ENCODE results near the gene PRDM16. TPM values are rescaled to one million over a fixed set of nuclear protein-coding genes. Genes with fewer than 3 reads are reported as not detected.

Gene PRDM16
- total and polyA plus RNA-seq, 2 of the 13 experiments (the other 11 are each of a cell fraction or from before 2014, with no cell fraction given): 0.15 to 0.81 TPM

- no peak for TF ChIP-seq ZBTB39 (CRISPR knock-in tag; IDR thresholded peaks at IDR 0.05)
- no peak for TF ChIP-seq ZNF619 (CRISPR knock-in tag; IDR thresholded peaks at IDR 0.05)
These were observed 235.7 kb downstream of the PRDM16 start (continued) for GRCh38 chr1:3304692-3305091.

GRCh38 chr1:3305156-3305555 lies 236.2 kb downstream of the PRDM16 start:
- Histone ChIP-seq H3K27me3 (ENCODE audit: control insufficient read depth in 1 of 2, insufficient read depth in 2 of 2, low read length in 2 of 2) (no peaks in the 10 kb centered on the region), H3K79me2 (ENCODE audit: insufficient read depth, low read length) (no peaks in the 10 kb centered on the region), H3K4me3 (replicated peaks in 1 of 3; ENCODE audit: insufficient read depth in 1 of 3, low read depth in 2 of 3, low read length in 3 of 3) (no peak overlapping the region), H3K36me3 (replicated peaks in 1 of 2; ENCODE audit: control insufficient read depth in 1 of 2, insufficient read depth in 2 of 2, low read length in 2 of 2) (no peaks in the 10 kb centered on the region), H3K27ac (ENCODE audit: extremely low read length, insufficient read depth, low read length) (no peak overlapping the region), H3K9ac (ENCODE audit: insufficient read depth, low read depth, low read length) (no peak overlapping the region), H3K4me1 (ENCODE audit: insufficient read depth, low read length) (no peaks in the 10 kb centered on the region), H3K4me2 (ENCODE audit: low read depth, low read length) (no peak overlapping the region), H3K9me3 (ENCODE audit: low read length) (no peaks in the 10 kb centered on the region), H4K20me1 (ENCODE audit: insufficient read depth, low read length) (no peaks in the 10 kb centered on the region), H2AFZ (ENCODE audit: low read length) (no peak overlapping the region)
- in situ Hi-C loops (cut with HindIII; ENCODE audit: extremely low pct_ligation_motif_present, low pct_unique_long_range_greater_than_20kb) (no loop called here), intact Hi-C loops (cut with micrococcal nuclease; ENCODE audit: unreplicated experiment) (no loop called here)
- 87% methylated on average over 3 of the region's 13 CpGs for WGBS (ENCODE audit: low lambda C conversion rate)
- BruUV-seq (replicated peaks): no TSS peak
- no peak for TF ChIP-seq ZNF75D (CRISPR knock-in tag; IDR thresholded peaks at IDR 0.05; ENCODE audit: borderline replicate concordance)
- TF ChIP-seq PCBP1 (IDR thresholded peaks at IDR 0.05; ENCODE audit: borderline replicate concordance, low read depth, low read length): no peak
- no peak for TF ChIP-seq ZNF274 (CRISPR knock-in tag; IDR thresholded peaks at IDR 0.05)
- no peak for TF ChIP-seq ZBTB10 (CRISPR knock-in tag; IDR thresholded peaks at IDR 0.05; ENCODE audit: borderline replicate concordance)
- TF ChIP-seq MYNN (CRISPR knock-in tag; IDR thresholded peaks at IDR 0.05; ENCODE audit: low read depth): no peak
- TF ChIP-seq ZNF446 (CRISPR knock-in tag; IDR thresholded peaks at IDR 0.05): no peak
- no peak for TF ChIP-seq REPIN1 (CRISPR knock-in tag; IDR thresholded peaks at IDR 0.05; ENCODE audit: borderline replicate concordance, low read depth)
- ChIA-PET CTCF (ENCODE audit: low intra/inter-chr PET ratio, low total read pairs) (no interaction called here), POLR2A (no interaction called here)
- FAIRE-seq (no peak), ATAC-seq (no peak), DNase-seq (ENCODE audit: low spot score) (no peak)
